ENCODE measurements around the gene G6PC1. TPM values are rescaled to one million over a fixed set of nuclear protein-coding genes. Genes with fewer than 3 reads are reported as not detected.

The G6PC1 gene
- total RNA-seq, 1 experiment from 2014 or later, result 0.08 TPM

DNA sequence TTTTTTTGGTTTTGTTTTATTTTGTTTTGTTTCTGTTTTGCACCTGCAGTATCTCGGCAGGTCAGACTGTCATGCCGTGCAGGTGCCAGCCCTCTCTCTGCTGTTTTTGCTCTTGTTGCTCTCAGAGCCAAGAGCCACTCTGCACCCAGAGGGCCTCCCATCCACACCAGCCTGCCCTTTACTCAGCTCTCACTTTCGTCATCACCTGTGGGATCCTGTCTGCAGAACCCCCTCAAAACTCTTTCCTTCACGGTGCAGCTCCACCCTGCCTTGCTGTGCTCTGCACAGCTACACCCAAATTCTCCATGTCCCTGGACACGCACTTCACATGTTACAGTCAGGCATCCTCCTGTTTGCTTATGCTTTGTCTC lies 47.0 kb upstream of the G6PC1 start:
- ChIA-PET POLR2A (no interaction called here), CTCF (no interaction called here)
- H3K4me1 ChIP-seq (ENCODE audit: control insufficient read depth, insufficient read depth, low read length), result no peaks in the 10 kb centered on the region
- no peak for ATAC-seq
- no peaks in the 10 kb centered on the region for H3K36me3 ChIP-seq (ENCODE audit: control insufficient read depth, insufficient read depth, low read length)
- H3K27me3 ChIP-seq (ENCODE audit: control insufficient read depth, insufficient read depth, low read length), result no peaks in the 10 kb centered on the region
- intact Hi-C loops (cut with micrococcal nuclease; ENCODE audit: unreplicated experiment), result no loop called here
- DNase-seq (ENCODE audit: low read depth, low spot score), result no peak
- no peak overlapping the region for H3K4me3 ChIP-seq (ENCODE audit: low read depth in 2 of 2, low read length in 2 of 2)
- no TSS peak for BruUV-seq (replicated peaks)
- no peak overlapping the region for H3K27ac ChIP-seq (ENCODE audit: low read length)
- no peak for TF ChIP-seq TCF7L2 (IDR thresholded peaks at IDR 0.05; ENCODE audit: low read depth, low read length)
- TF ChIP-seq SIN3A (IDR thresholded peaks at IDR 0.05; ENCODE audit: borderline replicate concordance, insufficient read depth, low read depth, low read length), result no peak
- TF ChIP-seq, protein P1, sequence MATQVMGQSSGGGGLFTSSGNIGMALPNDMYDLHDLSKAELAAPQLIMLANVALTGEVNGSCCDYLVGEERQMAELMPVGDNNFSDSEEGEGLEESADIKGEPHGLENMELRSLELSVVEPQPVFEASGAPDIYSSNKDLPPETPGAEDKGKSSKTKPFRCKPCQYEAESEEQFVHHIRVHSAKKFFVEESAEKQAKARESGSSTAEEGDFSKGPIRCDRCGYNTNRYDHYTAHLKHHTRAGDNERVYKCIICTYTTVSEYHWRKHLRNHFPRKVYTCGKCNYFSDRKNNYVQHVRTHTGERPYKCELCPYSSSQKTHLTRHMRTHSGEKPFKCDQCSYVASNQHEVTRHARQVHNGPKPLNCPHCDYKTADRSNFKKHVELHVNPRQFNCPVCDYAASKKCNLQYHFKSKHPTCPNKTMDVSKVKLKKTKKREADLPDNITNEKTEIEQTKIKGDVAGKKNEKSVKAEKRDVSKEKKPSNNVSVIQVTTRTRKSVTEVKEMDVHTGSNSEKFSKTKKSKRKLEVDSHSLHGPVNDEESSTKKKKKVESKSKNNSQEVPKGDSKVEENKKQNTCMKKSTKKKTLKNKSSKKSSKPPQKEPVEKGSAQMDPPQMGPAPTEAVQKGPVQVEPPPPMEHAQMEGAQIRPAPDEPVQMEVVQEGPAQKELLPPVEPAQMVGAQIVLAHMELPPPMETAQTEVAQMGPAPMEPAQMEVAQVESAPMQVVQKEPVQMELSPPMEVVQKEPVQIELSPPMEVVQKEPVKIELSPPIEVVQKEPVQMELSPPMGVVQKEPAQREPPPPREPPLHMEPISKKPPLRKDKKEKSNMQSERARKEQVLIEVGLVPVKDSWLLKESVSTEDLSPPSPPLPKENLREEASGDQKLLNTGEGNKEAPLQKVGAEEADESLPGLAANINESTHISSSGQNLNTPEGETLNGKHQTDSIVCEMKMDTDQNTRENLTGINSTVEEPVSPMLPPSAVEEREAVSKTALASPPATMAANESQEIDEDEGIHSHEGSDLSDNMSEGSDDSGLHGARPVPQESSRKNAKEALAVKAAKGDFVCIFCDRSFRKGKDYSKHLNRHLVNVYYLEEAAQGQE (IDR thresholded peaks at IDR 0.05; ENCODE audit: insufficient read depth in 1 of 2, low read depth in 2 of 2, low read length in 1 of 2), result no peak
- TF ChIP-seq POLR2AphosphoS5 (IDR thresholded peaks at IDR 0.05; ENCODE audit: low read depth, low read length), result no peak
- TF ChIP-seq, protein P2, sequence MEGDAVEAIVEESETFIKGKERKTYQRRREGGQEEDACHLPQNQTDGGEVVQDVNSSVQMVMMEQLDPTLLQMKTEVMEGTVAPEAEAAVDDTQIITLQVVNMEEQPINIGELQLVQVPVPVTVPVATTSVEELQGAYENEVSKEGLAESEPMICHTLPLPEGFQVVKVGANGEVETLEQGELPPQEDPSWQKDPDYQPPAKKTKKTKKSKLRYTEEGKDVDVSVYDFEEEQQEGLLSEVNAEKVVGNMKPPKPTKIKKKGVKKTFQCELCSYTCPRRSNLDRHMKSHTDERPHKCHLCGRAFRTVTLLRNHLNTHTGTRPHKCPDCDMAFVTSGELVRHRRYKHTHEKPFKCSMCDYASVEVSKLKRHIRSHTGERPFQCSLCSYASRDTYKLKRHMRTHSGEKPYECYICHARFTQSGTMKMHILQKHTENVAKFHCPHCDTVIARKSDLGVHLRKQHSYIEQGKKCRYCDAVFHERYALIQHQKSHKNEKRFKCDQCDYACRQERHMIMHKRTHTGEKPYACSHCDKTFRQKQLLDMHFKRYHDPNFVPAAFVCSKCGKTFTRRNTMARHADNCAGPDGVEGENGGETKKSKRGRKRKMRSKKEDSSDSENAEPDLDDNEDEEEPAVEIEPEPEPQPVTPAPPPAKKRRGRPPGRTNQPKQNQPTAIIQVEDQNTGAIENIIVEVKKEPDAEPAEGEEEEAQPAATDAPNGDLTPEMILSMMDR (IDR thresholded peaks at IDR 0.05), result no peak
- H3K9me3 ChIP-seq (ENCODE audit: control insufficient read depth, insufficient read depth, low read depth, low read length), result no peaks in the 10 kb centered on the region
- in situ Hi-C loops (cut with HindIII; ENCODE audit: low pct_unique_long_range_greater_than_20kb, low sequenced_read_pairs), result no loop called here

DNA sequence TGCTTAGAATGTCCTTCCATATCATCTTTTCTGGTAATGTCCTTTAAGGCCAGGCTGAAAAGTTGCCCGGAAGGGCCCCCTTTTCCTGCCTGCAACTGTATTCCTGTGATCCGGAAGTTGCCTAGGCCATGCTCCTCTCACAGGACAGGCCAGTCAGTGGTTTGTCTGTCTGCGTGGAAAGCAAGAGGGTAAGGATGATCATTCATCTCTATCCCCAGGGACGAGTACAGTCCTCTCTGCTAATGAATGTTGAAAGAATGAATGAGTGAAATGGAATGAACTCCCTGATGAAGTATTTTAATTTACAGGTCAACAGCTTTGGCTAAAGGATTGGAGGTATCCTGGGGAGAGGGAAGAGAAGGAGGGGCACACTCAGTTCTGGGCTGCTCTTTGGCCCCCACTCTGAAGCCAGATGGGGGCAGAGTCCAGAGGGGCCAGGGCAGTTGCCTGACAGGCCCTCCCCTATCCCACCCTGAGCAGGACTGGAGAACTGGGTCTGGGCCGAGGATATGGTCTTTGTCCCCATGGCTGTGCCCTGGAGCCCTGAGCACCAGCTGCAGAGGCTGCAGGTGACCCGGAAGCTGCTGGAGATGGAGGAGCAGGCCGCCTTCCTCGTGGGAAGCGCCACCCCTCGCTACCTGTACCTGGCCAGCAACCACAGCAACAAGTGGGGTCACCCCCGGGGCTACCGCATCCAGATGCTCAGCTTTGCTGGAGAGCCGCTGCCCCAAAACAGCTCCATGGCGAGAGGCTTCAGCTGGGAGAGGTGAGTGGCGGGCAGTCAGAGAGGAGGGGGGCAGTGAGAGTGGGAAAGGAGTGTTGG lies 46.4 kb upstream of the G6PC1 start:
- CTCF ChIA-PET, result no interaction called here
- intact Hi-C loops (cut with micrococcal nuclease; ENCODE audit: unreplicated experiment), result no loop called here
- in situ Hi-C loops (cut with HindIII; ENCODE audit: low pct_unique_long_range_greater_than_20kb, low sequenced_read_pairs), result no loop called here

More for the DNA sequence above, 46.4 kb upstream of the G6PC1 start:
- no peak for ATAC-seq
- TF ChIP-seq, protein P2 (IDR thresholded peaks at IDR 0.05), result no peak
- TF ChIP-seq POLR2AphosphoS5 (IDR thresholded peaks at IDR 0.05; ENCODE audit: low read depth, low read length) (no peak), TCF7L2 (IDR thresholded peaks at IDR 0.05; ENCODE audit: low read depth, low read length) (no peak), SIN3A (IDR thresholded peaks at IDR 0.05; ENCODE audit: borderline replicate concordance, insufficient read depth, low read depth, low read length) (no peak)
- TF ChIP-seq, protein P1 (IDR thresholded peaks at IDR 0.05; ENCODE audit: insufficient read depth in 1 of 2, low read depth in 2 of 2, low read length in 1 of 2), result no peak
- POLR2A ChIA-PET, result no interaction called here
- no TSS peak for BruUV-seq (replicated peaks)
- Histone ChIP-seq H3K4me1 (ENCODE audit: control insufficient read depth, insufficient read depth, low read length) (no peaks in the 10 kb centered on the region), H3K27me3 (ENCODE audit: control insufficient read depth, insufficient read depth, low read length) (no peaks in the 10 kb centered on the region), H3K4me3 (ENCODE audit: low read depth in 2 of 2, low read length in 2 of 2) (no peak overlapping the region), H3K36me3 (ENCODE audit: control insufficient read depth, insufficient read depth, low read length) (no peaks in the 10 kb centered on the region), H3K27ac (ENCODE audit: low read length) (no peak overlapping the region), H3K9me3 (ENCODE audit: control insufficient read depth, insufficient read depth, low read depth, low read length) (no peaks in the 10 kb centered on the region)
- DNase-seq (ENCODE audit: low read depth, low spot score), result no peak

All from Panc1 (cell line).